Measurements from ENCODE around the gene MST1.
A peak's percentile ranks its signal among the peaks of the same experiment; 100 is the strongest.

The MST1 gene

DNA sequence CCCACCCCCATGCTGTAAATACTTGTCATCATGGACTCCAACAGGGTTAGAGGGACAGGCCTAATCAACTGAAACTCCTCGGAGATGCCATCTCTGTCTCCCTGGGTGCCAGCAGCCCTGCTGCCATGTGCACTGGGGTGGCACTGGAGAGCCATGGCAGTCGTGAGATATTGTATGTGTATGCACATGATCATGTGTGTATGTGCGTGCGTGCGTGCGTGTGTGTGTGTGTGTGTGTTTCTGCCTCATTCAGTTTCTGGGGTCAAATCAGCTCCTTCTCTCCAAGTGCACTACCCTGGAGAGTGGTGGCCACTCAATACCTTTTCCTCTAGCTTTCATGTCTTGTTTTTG lies 18.4 kb downstream of the MST1 start:
- no peaks in the 10 kb centered on the region for H3K4me1 ChIP-seq (ENCODE audit: control insufficient read depth, insufficient read depth, low read length)
- TF ChIP-seq, protein P1, sequence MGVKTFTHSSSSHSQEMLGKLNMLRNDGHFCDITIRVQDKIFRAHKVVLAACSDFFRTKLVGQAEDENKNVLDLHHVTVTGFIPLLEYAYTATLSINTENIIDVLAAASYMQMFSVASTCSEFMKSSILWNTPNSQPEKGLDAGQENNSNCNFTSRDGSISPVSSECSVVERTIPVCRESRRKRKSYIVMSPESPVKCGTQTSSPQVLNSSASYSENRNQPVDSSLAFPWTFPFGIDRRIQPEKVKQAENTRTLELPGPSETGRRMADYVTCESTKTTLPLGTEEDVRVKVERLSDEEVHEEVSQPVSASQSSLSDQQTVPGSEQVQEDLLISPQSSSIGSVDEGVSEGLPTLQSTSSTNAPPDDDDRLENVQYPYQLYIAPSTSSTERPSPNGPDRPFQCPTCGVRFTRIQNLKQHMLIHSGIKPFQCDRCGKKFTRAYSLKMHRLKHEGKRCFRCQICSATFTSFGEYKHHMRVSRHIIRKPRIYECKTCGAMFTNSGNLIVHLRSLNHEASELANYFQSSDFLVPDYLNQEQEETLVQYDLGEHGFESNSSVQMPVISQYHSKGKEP (tag by site-specific recombination; IDR thresholded peaks at IDR 0.05) = no peak
- TF ChIP-seq, protein P2, sequence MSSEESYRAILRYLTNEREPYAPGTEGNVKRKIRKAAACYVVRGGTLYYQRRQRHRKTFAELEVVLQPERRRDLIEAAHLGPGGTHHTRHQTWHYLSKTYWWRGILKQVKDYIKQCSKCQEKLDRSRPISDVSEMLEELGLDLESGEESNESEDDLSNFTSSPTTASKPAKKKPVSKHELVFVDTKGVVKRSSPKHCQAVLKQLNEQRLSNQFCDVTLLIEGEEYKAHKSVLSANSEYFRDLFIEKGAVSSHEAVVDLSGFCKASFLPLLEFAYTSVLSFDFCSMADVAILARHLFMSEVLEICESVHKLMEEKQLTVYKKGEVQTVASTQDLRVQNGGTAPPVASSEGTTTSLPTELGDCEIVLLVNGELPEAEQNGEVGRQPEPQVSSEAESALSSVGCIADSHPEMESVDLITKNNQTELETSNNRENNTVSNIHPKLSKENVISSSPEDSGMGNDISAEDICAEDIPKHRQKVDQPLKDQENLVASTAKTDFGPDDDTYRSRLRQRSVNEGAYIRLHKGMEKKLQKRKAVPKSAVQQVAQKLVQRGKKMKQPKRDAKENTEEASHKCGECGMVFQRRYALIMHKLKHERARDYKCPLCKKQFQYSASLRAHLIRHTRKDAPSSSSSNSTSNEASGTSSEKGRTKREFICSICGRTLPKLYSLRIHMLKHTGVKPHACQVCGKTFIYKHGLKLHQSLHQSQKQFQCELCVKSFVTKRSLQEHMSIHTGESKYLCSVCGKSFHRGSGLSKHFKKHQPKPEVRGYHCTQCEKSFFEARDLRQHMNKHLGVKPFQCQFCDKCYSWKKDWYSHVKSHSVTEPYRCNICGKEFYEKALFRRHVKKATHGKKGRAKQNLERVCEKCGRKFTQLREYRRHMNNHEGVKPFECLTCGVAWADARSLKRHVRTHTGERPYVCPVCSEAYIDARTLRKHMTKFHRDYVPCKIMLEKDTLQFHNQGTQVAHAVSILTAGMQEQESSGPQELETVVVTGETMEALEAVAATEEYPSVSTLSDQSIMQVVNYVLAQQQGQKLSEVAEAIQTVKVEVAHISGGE (tag by site-specific recombination; conservative IDR thresholded peaks at IDR 0.05; ENCODE audit: low read depth) = no peak
- TF ChIP-seq PRDM1 (tag by site-specific recombination; IDR thresholded peaks at IDR 0.05) = peak; percentile 32; the same call in 1 of the 2 replicates
- no peak for TF ChIP-seq SETDB1 (IDR thresholded peaks at IDR 0.05; ENCODE audit: insufficient read length, low read length)
- TF ChIP-seq, protein P3, sequence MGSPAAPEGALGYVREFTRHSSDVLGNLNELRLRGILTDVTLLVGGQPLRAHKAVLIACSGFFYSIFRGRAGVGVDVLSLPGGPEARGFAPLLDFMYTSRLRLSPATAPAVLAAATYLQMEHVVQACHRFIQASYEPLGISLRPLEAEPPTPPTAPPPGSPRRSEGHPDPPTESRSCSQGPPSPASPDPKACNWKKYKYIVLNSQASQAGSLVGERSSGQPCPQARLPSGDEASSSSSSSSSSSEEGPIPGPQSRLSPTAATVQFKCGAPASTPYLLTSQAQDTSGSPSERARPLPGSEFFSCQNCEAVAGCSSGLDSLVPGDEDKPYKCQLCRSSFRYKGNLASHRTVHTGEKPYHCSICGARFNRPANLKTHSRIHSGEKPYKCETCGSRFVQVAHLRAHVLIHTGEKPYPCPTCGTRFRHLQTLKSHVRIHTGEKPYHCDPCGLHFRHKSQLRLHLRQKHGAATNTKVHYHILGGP (tag by site-specific recombination; IDR thresholded peaks at IDR 0.05) = no peak
- TF ChIP-seq, protein P4, sequence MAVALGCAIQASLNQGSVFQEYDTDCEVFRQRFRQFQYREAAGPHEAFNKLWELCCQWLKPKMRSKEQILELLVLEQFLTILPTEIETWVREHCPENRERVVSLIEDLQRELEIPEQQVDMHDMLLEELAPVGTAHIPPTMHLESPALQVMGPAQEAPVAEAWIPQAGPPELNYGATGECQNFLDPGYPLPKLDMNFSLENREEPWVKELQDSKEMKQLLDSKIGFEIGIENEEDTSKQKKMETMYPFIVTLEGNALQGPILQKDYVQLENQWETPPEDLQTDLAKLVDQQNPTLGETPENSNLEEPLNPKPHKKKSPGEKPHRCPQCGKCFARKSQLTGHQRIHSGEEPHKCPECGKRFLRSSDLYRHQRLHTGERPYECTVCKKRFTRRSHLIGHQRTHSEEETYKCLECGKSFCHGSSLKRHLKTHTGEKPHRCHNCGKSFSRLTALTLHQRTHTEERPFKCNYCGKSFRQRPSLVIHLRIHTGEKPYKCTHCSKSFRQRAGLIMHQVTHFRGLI (tag by site-specific recombination; IDR thresholded peaks at IDR 0.05) = no peak

DNA sequence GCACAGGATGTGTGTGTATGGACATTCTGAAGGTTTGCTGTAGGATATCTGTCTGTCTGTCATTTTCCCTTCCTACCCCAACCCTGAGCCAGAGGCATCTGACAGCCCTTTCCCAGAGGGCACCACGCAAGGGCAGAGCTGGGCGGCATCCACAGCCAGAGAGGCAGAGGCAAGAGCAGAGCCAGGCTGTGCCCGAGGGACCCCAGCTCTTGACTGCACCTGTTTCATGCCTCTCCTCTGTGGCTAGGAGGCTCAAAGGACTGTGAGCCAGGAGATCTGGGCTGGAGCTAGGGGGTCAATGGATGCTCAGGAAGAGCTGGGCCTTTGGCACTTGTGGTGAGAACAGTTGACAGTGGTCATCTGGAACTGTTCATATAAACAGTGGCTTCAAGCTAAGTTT lies 19.9 kb downstream of the MST1 start:
- Histone ChIP-seq H3K27ac (ENCODE audit: extremely low read depth, low read depth, low read length) (no peak overlapping the region), H3K4me1 (ENCODE audit: control insufficient read depth, insufficient read depth, low read length) (no peaks in the 10 kb centered on the region), H3K36me3 (ENCODE audit: control insufficient read depth in 2 of 2, insufficient read depth in 1 of 2, low read length in 2 of 2) (no peaks in the 10 kb centered on the region), H3K4me3 (ENCODE audit: low read depth, low read length) (no peak overlapping the region), H3K9me3 (ENCODE audit: control insufficient read depth, insufficient read depth, low read depth, low read length) (no peaks in the 10 kb centered on the region)
- POLR2A ChIA-PET = interaction anchor here (1.4 kb wide), 1 partner anchor 130 kb away, joined by 6 read pairs; no protein-coding TSS in a partner anchor
- CTCF ChIA-PET = interaction anchor here (0.6 to 5.1 kb wide), 5 partner anchors 103 to 488 kb away, joined by 3 to 104 read pairs (median 4); no protein-coding TSS in a partner anchor
- TF ChIP-seq ZFP41 (tag by site-specific recombination; IDR thresholded peaks at IDR 0.05; ENCODE audit: borderline replicate concordance) = no peak
- TF ChIP-seq, protein P5, sequence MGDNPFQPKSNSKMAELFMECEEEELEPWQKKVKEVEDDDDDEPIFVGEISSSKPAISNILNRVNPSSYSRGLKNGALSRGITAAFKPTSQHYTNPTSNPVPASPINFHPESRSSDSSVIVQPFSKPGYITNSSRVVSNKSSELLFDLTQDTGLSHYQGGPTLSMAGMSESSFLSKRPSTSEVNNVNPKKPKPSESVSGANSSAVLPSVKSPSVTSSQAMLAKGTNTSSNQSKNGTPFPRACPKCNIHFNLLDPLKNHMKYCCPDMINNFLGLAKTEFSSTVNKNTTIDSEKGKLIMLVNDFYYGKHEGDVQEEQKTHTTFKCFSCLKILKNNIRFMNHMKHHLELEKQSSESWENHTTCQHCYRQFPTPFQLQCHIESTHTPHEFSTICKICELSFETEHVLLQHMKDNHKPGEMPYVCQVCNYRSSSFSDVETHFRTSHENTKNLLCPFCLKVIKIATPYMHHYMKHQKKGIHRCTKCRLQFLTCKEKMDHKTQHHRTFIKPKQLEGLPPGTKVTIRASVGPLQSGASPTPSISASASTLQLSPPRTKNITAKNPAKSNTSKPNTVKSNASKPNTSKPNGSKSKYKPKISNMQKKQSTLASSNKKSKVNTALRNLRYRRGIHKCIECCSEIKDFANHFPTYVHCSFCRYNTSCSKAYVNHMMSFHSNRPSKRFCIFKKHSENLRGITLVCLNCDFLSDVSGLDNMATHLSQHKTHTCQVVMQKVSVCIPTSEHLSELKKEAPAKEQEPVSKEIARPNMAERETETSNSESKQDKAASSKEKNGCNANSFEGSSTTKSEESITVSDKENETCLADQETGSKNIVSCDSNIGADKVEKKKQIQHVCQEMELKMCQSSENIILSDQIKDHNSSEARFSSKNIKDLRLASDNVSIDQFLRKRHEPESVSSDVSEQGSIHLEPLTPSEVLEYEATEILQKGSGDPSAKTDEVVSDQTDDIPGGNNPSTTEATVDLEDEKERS (tag by site-specific recombination; IDR thresholded peaks at IDR 0.05) = no peak
- TF ChIP-seq, protein P6, sequence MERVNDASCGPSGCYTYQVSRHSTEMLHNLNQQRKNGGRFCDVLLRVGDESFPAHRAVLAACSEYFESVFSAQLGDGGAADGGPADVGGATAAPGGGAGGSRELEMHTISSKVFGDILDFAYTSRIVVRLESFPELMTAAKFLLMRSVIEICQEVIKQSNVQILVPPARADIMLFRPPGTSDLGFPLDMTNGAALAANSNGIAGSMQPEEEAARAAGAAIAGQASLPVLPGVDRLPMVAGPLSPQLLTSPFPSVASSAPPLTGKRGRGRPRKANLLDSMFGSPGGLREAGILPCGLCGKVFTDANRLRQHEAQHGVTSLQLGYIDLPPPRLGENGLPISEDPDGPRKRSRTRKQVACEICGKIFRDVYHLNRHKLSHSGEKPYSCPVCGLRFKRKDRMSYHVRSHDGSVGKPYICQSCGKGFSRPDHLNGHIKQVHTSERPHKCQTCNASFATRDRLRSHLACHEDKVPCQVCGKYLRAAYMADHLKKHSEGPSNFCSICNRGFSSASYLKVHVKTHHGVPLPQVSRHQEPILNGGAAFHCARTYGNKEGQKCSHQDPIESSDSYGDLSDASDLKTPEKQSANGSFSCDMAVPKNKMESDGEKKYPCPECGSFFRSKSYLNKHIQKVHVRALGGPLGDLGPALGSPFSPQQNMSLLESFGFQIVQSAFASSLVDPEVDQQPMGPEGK (tag by site-specific recombination; IDR thresholded peaks at IDR 0.05) = no peak
- TF ChIP-seq, protein P7, sequence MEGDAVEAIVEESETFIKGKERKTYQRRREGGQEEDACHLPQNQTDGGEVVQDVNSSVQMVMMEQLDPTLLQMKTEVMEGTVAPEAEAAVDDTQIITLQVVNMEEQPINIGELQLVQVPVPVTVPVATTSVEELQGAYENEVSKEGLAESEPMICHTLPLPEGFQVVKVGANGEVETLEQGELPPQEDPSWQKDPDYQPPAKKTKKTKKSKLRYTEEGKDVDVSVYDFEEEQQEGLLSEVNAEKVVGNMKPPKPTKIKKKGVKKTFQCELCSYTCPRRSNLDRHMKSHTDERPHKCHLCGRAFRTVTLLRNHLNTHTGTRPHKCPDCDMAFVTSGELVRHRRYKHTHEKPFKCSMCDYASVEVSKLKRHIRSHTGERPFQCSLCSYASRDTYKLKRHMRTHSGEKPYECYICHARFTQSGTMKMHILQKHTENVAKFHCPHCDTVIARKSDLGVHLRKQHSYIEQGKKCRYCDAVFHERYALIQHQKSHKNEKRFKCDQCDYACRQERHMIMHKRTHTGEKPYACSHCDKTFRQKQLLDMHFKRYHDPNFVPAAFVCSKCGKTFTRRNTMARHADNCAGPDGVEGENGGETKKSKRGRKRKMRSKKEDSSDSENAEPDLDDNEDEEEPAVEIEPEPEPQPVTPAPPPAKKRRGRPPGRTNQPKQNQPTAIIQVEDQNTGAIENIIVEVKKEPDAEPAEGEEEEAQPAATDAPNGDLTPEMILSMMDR (tag by site-specific recombination; IDR thresholded peaks at IDR 0.05) = no peak
- no peak for TF ChIP-seq ZNF571 (tag by site-specific recombination; IDR thresholded peaks at IDR 0.05)
- no peak for TF ChIP-seq ZNF37A (tag by site-specific recombination; IDR thresholded peaks at IDR 0.05)
- TF ChIP-seq WT1 (tag by site-specific recombination; IDR thresholded peaks at IDR 0.05) = no peak
- no peak for TF ChIP-seq ZNF548 (tag by site-specific recombination; IDR thresholded peaks at IDR 0.05)
- TF ChIP-seq, protein P8, sequence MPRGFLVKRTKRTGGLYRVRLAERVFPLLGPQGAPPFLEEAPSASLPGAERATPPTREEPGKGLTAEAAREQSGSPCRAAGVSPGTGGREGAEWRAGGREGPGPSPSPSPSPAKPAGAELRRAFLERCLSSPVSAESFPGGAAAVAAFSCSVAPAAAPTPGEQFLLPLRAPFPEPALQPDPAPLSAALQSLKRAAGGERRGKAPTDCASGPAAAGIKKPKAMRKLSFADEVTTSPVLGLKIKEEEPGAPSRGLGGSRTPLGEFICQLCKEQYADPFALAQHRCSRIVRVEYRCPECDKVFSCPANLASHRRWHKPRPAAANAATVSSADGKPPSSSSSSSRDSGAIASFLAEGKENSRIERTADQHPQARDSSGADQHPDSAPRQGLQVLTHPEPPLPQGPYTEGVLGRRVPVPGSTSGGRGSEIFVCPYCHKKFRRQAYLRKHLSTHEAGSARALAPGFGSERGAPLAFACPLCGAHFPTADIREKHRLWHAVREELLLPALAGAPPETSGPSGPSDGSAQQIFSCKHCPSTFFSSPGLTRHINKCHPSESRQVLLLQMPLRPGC (tag by site-specific recombination; IDR thresholded peaks at IDR 0.05) = no peak
- no peak for TF ChIP-seq ZNF660 (tag by site-specific recombination; IDR thresholded peaks at IDR 0.05)
- TF ChIP-seq ZNF600 (tag by site-specific recombination; IDR thresholded peaks at IDR 0.05) = no peak

More for the DNA sequence above, 18.4 kb downstream of the MST1 start:
- H3K4me3 ChIP-seq (ENCODE audit: low read depth, low read length) = no peak overlapping the region
- H3K36me3 ChIP-seq (ENCODE audit: control insufficient read depth in 2 of 2, insufficient read depth in 1 of 2, low read length in 2 of 2) = peaks cover 0 to 7% of the 10 kb centered on the region in 2 experiments; a peak in 1 of 3 replicates
- POLR2A ChIA-PET = interaction anchor here (0.6 kb wide), 1 partner anchor 641 kb away, joined by 3 read pairs; the partner anchor contains the start of gene IMPDH2
- CTCF ChIA-PET = interaction anchor here (0.6 to 5.1 kb wide), 17 partner anchors 14 to 589 kb away, joined by 3 to 104 read pairs (median 3); partner anchors contain the start of gene BSN
- no peaks in the 10 kb centered on the region for H3K9me3 ChIP-seq (ENCODE audit: control insufficient read depth, insufficient read depth, low read depth, low read length)
- H3K27ac ChIP-seq (ENCODE audit: extremely low read depth, low read depth, low read length) = no peak overlapping the region

Data from HEK293 (cell line).